HG02610 (cell line): ENCODE results near the gene MAP3K2.

Experiments
- ATAC-seq: cut with Tn5 transposase; IDR thresholded peaks from one replicate; pipeline ENCODE4 v1.9.1; 2021; ENCODE audit warnings: mild to moderate bottlenecking, moderate library complexity; ENCODE audit not compliant: unreplicated experiment

The MAP3K2 gene

DNA sequence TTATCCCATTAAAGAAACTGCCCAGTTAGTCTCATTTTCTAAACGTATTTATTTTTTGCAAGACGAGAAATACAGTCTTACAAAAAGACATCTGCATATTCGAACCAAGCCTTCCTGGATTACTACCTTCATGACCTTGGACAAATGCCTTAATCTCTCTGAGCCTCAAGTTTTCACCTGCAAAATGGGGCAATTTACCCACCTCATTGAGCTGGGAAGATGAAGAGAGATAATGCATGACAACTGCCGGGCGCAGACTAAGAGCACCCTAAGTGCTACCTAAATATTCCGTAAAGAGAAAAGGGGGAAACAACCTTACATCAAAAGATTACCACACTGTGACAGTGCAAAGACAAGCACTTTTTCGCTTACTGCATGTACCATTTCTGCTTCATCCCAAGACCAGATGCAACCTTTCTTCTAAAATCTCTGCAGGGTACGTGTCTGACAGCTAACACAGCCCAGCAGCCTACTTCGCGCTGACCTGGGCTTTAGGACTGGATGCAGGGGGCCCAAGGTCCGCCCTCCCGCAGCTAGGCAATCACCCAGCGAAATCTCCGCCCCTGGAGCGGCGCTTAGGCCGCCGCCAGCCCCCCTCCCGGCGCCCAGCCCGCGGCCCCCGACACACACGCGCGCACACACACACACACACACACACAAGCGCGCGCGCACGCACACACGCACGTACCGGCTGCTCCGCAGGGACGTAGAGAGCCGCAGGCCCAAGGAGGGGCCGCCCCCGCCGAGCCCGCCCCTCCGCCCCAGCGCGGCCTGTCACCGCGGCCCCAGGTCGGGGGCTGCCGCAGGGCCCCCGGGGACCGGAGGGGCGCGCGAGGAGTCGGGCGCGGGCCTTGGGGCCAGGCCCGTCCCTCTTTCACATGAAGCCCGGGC lies 766 bp downstream of the MAP3K2 start:
- peak; percentile 69 for ATAC-seq

DNA sequence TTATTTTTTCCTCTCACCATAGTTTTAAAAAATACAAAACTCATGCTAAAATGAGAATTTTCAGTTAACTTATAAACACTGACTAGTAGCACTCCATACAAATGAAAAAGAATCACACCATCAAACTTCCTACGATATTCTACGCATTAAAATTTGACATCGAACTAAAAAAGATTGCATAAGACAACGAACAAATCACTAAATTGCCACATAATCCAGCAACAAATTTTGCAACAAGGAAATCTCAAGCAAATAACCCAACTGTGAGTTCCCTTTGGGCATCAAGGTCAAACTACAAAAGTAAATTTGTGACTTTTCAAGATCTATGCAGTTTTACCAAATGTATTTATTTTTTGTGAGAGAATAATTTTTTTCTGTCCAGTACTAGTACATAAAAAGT lies 1.5 kb downstream of the MAP3K2 start:
- ATAC-seq = no peak

DNA sequence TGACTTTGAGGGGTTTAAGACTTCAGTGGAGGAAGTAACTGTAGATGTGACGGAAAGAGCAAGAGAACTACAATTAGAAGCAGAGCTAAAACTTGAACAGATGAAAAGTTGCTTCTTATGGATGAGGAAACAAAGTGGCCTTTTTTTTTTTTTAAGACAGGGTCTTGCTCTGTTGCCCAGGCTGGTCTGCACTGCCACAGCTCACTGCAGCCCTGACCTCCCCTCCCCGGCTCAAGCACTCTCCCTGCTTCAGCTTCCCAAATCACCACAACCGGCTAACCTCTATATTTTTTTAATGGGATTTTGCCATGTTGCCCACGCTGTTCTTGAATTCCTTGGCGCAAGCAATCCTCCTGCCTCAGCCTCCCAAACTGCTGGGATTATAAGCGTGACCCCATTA lies 3.2 kb downstream of the MAP3K2 start:
- no peak for ATAC-seq

DNA sequence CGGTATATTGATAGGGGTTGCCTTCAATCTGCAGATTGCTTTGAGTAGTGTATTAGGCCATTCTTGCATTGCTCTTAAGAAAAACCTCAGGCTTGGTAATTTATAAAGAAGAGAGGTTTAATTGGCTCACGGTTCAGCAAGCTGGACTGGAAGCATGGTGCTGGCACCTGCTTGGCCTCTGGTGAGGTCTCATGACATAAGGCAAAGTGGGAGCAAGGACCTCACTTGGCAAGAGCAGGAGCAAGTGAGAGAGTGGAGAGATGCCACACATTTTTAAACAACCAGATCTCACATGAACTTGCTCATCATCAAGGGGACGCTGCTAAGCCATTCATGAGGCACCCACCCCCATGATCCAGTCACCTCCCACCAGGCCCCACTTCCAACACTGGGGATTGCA lies 4.9 kb downstream of the MAP3K2 start:
- no peak for ATAC-seq

GRCh38 chr2:127381762-127382161 lies 6.0 kb downstream of the MAP3K2 start:
- ATAC-seq = no peak

- no peak for ATAC-seq
Measured at GRCh38 chr2:127379712-127380355, 7.9 kb downstream of the MAP3K2 start.

- no peak for ATAC-seq
Measured at GRCh38 chr2:127378720-127379119, 9.1 kb downstream of the MAP3K2 start.

DNA sequence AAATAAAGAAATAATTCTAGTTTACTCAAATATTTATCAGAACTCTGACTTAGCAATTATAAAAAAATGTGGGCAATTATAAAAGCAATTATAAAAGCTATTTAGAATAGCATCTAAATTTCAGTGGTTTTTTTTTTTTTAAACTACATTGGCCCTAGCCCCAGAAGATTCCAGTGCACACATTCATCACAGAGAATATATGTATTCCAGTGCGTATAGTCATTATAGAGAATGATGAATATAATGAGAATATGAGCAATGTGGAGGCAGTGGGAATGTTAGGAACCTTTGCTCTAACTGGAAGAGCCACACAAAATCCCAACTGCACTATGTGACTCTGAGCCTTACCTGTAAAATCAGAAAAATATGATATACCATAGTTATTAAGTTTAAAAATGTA lies 10.5 kb downstream of the MAP3K2 start:
- no peak for ATAC-seq

GRCh38 chr2:127376257-127376656 lies 11.5 kb downstream of the MAP3K2 start:
- ATAC-seq = no peak

DNA sequence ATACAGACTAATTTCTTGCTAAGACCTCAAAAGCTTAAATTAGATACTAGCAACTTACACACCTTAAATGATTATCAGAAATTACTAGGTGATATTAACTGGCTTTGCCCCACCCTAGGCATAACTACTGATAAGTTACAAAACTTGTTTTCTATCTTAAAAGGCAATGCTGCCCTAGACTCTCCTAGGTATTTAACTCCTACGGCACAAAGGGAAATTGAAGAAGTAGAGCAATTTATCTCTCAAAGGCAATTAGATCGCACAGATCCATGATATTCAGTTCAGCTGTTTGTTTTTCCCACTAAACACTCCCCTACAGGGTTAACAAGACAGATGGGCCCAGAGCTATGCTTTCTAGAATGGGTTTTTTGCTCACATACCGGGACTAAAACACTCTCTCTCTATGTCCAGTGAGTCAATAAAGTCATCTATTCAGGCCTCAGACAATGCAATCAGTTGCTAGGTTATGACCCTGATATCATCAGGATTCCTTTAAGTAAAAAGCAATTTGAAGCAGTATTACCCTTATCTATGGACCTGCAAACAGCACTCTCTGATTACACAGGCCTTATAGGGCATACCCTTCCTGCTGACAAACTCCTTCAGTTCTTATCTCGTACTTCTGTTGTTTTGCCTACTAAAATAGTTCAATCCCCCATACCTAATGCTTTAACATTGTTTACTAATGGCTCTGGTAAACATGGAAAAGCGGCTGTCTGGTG lies 14.3 kb downstream of the MAP3K2 start:
- ATAC-seq = no peak

DNA sequence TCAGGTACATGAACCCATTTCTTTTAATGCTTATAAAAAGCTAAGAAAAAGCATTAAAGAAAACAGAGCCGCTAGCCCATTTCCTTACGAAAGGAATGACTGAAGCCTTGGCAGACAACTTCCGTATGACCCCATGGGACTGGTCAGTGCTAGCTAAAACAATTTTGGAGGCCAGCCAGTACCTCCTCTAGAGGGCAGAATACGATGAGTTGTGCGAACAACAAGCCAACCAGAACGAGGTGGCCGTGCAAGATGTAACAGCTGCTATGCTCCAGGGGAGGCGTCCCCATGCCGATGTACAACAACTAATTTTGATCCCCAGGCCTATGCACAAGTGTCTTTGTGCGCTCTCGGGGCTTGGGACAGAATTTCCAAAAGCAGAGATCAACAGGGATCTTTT lies 16.7 kb downstream of the MAP3K2 start:
- ATAC-seq = no peak

DNA sequence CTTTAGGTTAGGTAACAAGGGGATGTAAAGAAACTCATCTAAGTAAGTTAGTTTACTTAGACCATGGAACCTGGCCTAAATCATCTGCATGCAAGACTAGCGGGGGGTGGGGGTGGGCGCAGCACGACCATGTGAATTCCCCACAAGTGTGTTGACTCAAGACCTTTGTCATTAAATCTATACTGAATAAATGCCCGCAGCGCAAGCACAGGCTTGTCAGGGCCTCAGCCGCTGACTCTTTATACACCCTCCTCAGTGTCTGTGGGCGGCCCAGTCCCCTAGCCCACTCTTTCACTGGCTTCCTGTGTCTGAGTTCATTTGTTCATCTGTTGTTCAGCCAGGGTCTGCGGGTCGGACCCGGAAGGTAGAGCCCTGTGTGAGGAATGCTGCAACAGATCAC lies 17.8 kb downstream of the MAP3K2 start:
- no peak for ATAC-seq

DNA sequence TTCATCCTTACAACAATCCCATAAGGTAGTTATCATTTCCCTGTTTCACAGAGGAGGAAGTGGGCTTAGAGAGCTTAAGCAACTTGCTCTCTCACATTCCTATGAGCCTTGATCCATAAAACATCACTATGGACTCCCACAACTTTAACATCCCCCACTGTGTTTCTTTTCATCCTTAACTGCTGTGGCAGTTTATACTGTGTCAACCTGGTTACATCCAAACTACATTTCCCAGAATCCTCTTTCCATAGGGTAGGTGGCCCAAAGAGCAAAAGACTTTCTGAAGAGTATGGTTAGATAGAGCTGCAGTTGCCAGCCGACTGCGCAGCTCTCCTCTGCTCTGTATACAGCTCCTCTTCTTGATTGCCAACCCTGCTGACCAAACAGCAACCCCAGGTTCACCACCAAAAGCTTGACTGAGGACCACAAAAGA lies 22.5 kb downstream of the MAP3K2 start:
- no peak for ATAC-seq

DNA sequence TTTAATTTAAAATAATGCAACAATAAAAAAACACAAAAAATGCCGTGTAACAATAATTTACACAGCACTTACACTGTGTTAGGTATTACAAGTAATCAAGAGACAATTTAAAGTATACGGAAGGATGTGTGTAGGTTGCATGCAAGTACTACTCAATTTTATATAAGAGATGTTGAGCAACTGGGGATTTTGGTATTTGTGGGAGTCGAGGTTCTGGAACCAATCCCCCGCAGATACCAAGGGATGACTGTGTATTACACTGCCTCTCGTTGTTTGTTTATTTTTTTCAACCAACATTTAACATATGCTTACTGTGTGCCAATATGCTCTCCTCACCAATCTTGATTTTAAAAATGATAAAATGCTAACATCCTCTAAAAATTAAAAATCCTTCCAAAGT lies 24.8 kb downstream of the MAP3K2 start:
- ATAC-seq = no peak

GRCh38 chr2:127361929-127362885 lies 25.6 kb downstream of the MAP3K2 start:
- no peak for ATAC-seq

GRCh38 chr2:127360242-127360641 lies 27.5 kb downstream of the MAP3K2 start:
- no peak for ATAC-seq

GRCh38 chr2:127359520-127359919 lies 28.3 kb downstream of the MAP3K2 start:
- ATAC-seq = no peak

DNA sequence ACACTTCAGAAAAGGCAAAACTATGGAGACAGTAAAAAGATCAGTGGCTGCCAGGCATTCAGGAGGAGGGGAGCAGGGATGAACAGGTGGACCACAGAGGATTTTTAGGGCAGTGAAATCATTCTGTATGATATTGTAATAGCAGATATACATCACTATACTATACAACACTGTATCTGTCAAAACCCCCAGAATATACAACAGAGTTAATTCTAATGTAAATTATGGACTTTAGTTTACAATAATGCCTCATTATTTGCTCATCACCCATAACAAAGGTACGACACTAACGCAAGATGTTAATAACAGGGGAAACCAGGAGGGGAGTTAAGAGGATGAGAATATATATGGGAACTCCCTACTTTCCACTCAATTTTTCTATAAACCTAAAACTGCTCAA lies 28.8 kb downstream of the MAP3K2 start:
- ATAC-seq = no peak

GRCh38 chr2:127358044-127358443 lies 29.7 kb downstream of the MAP3K2 start:
- ATAC-seq = no peak

- no peak for ATAC-seq
Measured at GRCh38 chr2:127357591-127357990, 30.2 kb downstream of the MAP3K2 start.

DNA sequence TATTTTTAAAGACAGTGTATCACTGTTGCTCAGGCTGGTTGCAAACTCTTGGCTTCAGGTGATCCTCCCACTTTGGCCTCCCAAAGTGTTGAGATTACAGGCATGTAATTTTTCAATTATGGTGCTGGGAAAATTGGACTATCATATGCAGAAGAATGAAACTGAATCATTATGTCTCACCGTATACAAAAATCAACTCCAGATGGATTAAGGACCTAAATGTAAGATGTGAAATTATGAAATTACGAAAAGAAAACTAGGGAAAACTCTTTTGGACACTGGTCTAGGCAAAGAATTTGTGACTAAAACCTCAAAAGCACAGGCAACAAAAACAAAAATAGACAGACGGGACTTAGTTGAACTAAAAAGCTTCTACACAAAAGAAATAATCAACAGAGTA lies 31.2 kb downstream of the MAP3K2 start:
- no peak for ATAC-seq
